BLaER1 (cell line): ENCODE data around the gene MRPL55.

Experiments
- H3K27ac ChIP-seq: shearing (Covaris generic); formaldehyde crosslinking; 2 replicates; pipeline ENCODE4 v1.8.1; 2022
- H3K27me3 ChIP-seq: shearing (Covaris generic); formaldehyde crosslinking; 2 replicates; pipeline ENCODE4 v1.8.1; 2022
- H3K36me3 ChIP-seq: shearing (Covaris generic); formaldehyde crosslinking; 2 replicates; pipeline ENCODE4 v1.8.1; 2022
- H3K4me1 ChIP-seq: shearing (Covaris generic); formaldehyde crosslinking; 2 replicates; pipeline ENCODE4 v1.8.1; 2022
- H3K4me2 ChIP-seq: shearing (Covaris generic); formaldehyde crosslinking; 2 replicates; pipeline ENCODE4 v1.8.1; 2022
- H3K4me3 ChIP-seq: shearing (Covaris generic); formaldehyde crosslinking; 2 replicates; pipeline ENCODE4 v1.8.1; 2022
- H3K9ac ChIP-seq: shearing (Covaris generic); formaldehyde crosslinking; 2 replicates; pipeline ENCODE4 v1.8.1; 2022
- H3K9me3 ChIP-seq: shearing (Covaris generic); formaldehyde crosslinking; 2 replicates; pipeline ENCODE4 v1.8.1; 2022
- H4K20me1 ChIP-seq: shearing (Covaris generic); formaldehyde crosslinking; 2 replicates; pipeline ENCODE4 v1.8.1; 2022
- Cebpa-rat ChIP-seq: shearing (Covaris generic); IDR thresholded peaks from 2 replicates; pipeline ENCODE4 v1.8.1; 2022

Gene MRPL55

DNA sequence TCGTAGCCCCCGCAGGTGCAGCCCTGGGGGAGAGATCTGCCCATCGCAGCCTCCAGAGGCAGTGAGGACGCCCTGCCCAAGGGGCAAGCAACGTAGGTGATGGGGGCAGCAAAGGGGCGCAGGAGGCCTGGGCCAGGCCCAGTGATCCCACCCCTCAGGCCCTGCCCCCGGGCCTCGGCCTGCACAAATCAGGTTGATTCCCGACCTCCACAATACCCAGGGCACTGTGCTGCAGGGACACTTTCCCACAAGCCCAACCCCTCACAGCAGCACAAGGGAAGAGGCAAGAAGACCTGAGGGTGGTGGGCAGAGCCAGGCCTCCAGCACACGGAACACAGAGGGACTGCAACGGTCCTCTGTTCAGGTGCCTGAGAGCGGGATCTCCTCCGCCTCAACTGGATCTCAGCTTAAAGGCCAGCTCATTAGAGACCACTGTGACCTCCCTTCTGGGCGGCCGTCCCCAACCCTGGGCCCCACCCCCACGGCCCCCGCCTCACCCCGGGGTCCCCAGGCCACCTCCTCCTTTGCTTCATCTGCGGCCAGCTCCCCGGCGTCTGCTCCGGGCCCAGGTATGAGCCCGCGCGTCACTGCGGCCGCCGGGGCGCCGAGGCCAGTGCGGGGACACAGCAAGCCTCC lies 27.4 kb downstream of the MRPL55 start:
- Histone ChIP-seq H3K9ac (peak overlapping the region; percentile 100), H3K4me2 (peak overlapping the region; percentile 97), H3K36me3 (peaks cover 24% of the 10 kb centered on the region), H3K27me3 (no peaks in the 10 kb centered on the region), H3K4me1 (peaks cover 77% of the 10 kb centered on the region), H3K4me3 (peak overlapping the region; percentile 100), H3K9me3 (no peaks in the 10 kb centered on the region), H4K20me1 (peaks cover 71% of the 10 kb centered on the region), H3K27ac (peak overlapping the region; percentile 100)
- TF ChIP-seq Cebpa-rat: no peak

GRCh38 chr1:228081144-228081543 lies 28.0 kb downstream of the MRPL55 start:
- H3K9ac ChIP-seq: peak overlapping the region; percentile 100
- H3K4me2 ChIP-seq: peak overlapping the region; percentile 97
- peaks cover 70% of the 10 kb centered on the region for H4K20me1 ChIP-seq
- H3K27me3 ChIP-seq: no peaks in the 10 kb centered on the region
- H3K27ac ChIP-seq: peak overlapping the region; percentile 100
- TF ChIP-seq Cebpa-rat: no peak
- H3K36me3 ChIP-seq: peaks cover 19% of the 10 kb centered on the region
- H3K4me3 ChIP-seq: peak overlapping the region; percentile 100
- H3K9me3 ChIP-seq: no peaks in the 10 kb centered on the region
- peaks cover 71% of the 10 kb centered on the region for H3K4me1 ChIP-seq

- Histone ChIP-seq H3K4me2 (no peak overlapping the region), H3K36me3 (peaks cover 5% of the 10 kb centered on the region; the same call in 1 of the 2 replicates), H3K4me1 (peaks cover 57% of the 10 kb centered on the region), H3K9me3 (no peaks in the 10 kb centered on the region), H3K4me3 (no peak overlapping the region), H3K27ac (no peak overlapping the region), H3K27me3 (no peaks in the 10 kb centered on the region), H4K20me1 (peaks cover 70% of the 10 kb centered on the region), H3K9ac (no peak overlapping the region)
- no peak for TF ChIP-seq Cebpa-rat
Observed at GRCh38 chr1:228079601-228080263, 29.4 kb downstream of the MRPL55 start.

DNA sequence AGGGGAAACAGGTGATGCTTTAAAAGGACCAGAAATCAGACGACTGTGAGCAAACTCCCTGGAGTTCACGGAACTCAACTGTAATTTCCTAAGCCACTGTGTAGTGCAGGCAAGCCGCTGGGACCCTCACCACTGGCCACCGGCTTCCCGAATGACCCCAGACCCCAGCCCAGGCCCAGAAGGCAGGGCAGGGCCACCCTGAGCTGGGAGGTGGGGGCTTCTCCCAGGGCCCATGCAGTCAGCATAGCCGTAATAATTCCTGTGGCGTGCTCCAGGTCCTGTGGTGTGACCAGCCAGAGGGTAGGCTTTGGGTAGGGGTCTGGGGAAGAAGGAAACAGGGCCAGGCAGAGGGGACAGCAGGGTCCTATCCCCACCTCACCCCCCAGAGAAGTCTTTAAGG lies 30.1 kb downstream of the MRPL55 start:
- no peak for TF ChIP-seq Cebpa-rat
- no peaks in the 10 kb centered on the region for H3K9me3 ChIP-seq
- H3K27ac ChIP-seq: no peak overlapping the region
- no peaks in the 10 kb centered on the region for H3K36me3 ChIP-seq
- H3K4me3 ChIP-seq: no peak overlapping the region
- H4K20me1 ChIP-seq: peaks cover 70% of the 10 kb centered on the region
- peaks cover 50% of the 10 kb centered on the region for H3K4me1 ChIP-seq
- H3K27me3 ChIP-seq: no peaks in the 10 kb centered on the region
- peak overlapping the region; percentile 15; the same call in 1 of the 2 replicates for H3K4me2 ChIP-seq
- no peak overlapping the region; the same call in 1 of the 2 replicates for H3K9ac ChIP-seq

DNA sequence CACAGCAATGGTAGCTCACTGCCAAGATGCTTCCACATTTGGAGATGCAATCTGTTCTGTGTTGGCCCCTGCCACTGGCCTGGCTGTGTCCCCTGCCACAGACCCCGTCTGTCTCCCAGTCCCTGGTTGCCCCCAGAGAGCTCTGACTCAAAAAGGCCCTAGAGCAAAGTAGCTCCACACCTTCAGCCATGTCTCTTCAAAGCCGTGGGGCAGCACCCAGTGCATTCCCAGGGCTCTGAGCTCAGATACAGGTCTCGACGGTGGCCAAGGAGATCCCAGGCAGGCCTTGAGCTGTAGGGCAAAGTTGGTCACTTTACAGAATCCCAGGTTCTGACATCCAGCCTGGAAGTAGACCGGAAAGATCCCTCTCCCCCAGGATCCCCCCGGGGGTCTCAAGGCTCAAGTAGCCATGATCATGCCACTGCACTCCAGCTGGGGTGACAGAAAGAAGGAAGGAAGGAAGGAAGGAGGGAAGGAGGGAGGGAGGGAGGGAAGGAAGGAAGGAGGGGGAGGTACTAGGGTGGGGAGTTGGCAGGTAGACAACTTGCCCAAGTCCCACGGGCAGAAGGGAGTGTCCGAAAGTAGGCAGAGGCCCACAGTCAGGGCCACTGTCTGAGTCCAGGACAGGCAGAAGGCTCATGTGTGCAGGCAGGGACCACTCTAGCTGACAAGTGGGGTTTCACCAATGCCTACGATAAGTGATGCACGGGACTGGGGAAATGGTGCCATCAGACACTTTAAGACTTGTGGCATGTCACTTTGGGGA lies 31.4 kb downstream of the MRPL55 start:
- Histone ChIP-seq H4K20me1 (peaks cover 70% of the 10 kb centered on the region), H3K4me3 (no peak overlapping the region), H3K27ac (0 out of 2 replicates have a peak overlapping the region, but pooled peaks have one; percentile 49), H3K27me3 (no peaks in the 10 kb centered on the region), H3K9ac (no peak overlapping the region), H3K9me3 (no peaks in the 10 kb centered on the region), H3K4me1 (peaks cover 45% of the 10 kb centered on the region), H3K4me2 (peak overlapping the region; percentile 43), H3K36me3 (no peaks in the 10 kb centered on the region)
- no peak for TF ChIP-seq Cebpa-rat

- no peak overlapping the region for H3K4me3 ChIP-seq
- no peak overlapping the region for H3K27ac ChIP-seq
- H3K27me3 ChIP-seq: no peaks in the 10 kb centered on the region
- H3K4me2 ChIP-seq: no peak overlapping the region
- H3K9ac ChIP-seq: no peak overlapping the region
- no peaks in the 10 kb centered on the region for H3K36me3 ChIP-seq
- no peak for TF ChIP-seq Cebpa-rat
- peaks cover 45% of the 10 kb centered on the region for H3K4me1 ChIP-seq
- H4K20me1 ChIP-seq: peaks cover 76% of the 10 kb centered on the region
- no peaks in the 10 kb centered on the region for H3K9me3 ChIP-seq
Observed at GRCh38 chr1:228076796-228077430, 32.2 kb downstream of the MRPL55 start.

DNA sequence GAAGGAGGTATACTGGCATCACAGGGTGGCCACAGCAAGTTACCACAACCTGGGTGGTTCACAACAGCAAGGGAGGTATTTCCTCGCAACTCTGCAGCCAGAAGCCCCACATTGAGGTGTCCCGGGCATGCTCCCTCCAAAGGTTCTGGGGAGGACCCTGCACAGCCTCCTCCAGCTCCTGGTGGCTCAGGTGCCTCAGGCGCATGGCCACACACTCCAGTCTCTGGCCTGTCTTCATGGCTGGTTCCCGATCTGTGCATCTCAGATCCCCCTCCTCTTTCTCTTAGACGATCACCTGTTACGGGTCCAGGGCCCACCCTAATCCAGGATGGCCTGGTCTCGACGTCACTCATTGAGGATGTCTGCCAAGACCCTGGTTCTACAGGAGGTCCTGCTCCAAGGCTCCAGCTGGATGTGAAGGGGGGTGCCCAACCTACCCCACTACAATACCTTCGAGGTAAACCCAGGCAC lies 33.3 kb downstream of the MRPL55 start:
- Histone ChIP-seq H3K27ac (no peak overlapping the region), H4K20me1 (peaks cover 76% of the 10 kb centered on the region), H3K4me2 (no peak overlapping the region), H3K36me3 (no peaks in the 10 kb centered on the region), H3K4me3 (no peak overlapping the region), H3K4me1 (peaks cover 37% of the 10 kb centered on the region), H3K9ac (no peak overlapping the region), H3K9me3 (no peaks in the 10 kb centered on the region), H3K27me3 (no peaks in the 10 kb centered on the region)
- no peak for TF ChIP-seq Cebpa-rat

- peaks cover 30% of the 10 kb centered on the region for H3K4me1 ChIP-seq
- H3K36me3 ChIP-seq: no peaks in the 10 kb centered on the region
- no peak for TF ChIP-seq Cebpa-rat
- H3K27ac ChIP-seq: no peak overlapping the region
- no peak overlapping the region for H3K4me2 ChIP-seq
- peaks cover 76% of the 10 kb centered on the region for H4K20me1 ChIP-seq
- no peaks in the 10 kb centered on the region for H3K9me3 ChIP-seq
- H3K9ac ChIP-seq: no peak overlapping the region
- H3K27me3 ChIP-seq: no peaks in the 10 kb centered on the region
- no peak overlapping the region for H3K4me3 ChIP-seq
Observed at GRCh38 chr1:228074954-228075730, 34.0 kb downstream of the MRPL55 start.
